Measurements from ENCODE around the gene CFAP299. TPM values are rescaled to one million over a fixed set of nuclear protein-coding genes. Genes with fewer than 3 reads are reported as not detected.

Gene CFAP299
- total and polyA plus RNA-seq, 9 of the 15 experiments (the other 6 are each of a cell fraction or from before 2014, with no cell fraction given): 0.09 to 3.0 (median 0.76) TPM

GRCh38 chr4:80335554-80336358 lies at the start of gene CFAP299 (continued):
- peak; percentile 55 for TF ChIP-seq E2F8 (IDR thresholded peaks at IDR 0.05; ENCODE audit: low read depth, partially characterized antibody)
- TF ChIP-seq FOXM1 (IDR thresholded peaks at IDR 0.05; ENCODE audit: low read depth): peak; percentile 70
- no peak for TF ChIP-seq FOXM1 (CRISPR knock-in tag; IDR thresholded peaks at IDR 0.05; ENCODE audit: low read depth)
- no peak for TF ChIP-seq ZC3H8 (IDR thresholded peaks at IDR 0.05)
- no peak for TF ChIP-seq ZNF143 (CRISPR knock-in tag; IDR thresholded peaks at IDR 0.05)
- TF ChIP-seq ZMIZ1 (IDR thresholded peaks at IDR 0.05; ENCODE audit: low read depth in 2 of 2, low read length in 2 of 2): no peak
- no peak for TF ChIP-seq BRF1 (IDR thresholded peaks at IDR 0.05; ENCODE audit: borderline replicate concordance, extremely low read depth, insufficient read length)
- TF ChIP-seq EP300 (IDR thresholded peaks at IDR 0.05; ENCODE audit: low read length): no peak
- TF ChIP-seq ZKSCAN3 (CRISPR knock-in tag; IDR thresholded peaks at IDR 0.05): no peak
- TF ChIP-seq ZNF778 (CRISPR knock-in tag; IDR thresholded peaks at IDR 0.05): no peak
- TF ChIP-seq ZNF518B (CRISPR knock-in tag; IDR thresholded peaks at IDR 0.05): no peak
- TF ChIP-seq ZNF655 (CRISPR knock-in tag; IDR thresholded peaks at IDR 0.05): no peak
- no peak for TF ChIP-seq ZNF408 (CRISPR knock-in tag; IDR thresholded peaks at IDR 0.05; ENCODE audit: low read depth)
- no peak for TF ChIP-seq ELF2 (CRISPR knock-in tag; IDR thresholded peaks at IDR 0.05)
- TF ChIP-seq CCNT2 (IDR thresholded peaks at IDR 0.05; ENCODE audit: borderline replicate concordance, extremely low read depth, insufficient read length, low read depth, low read length): peak; percentile 39
- TF ChIP-seq HCFC1 (IDR thresholded peaks at IDR 0.05; ENCODE audit: low read depth, low read length): peak; percentile 54; the same call in 1 of the 2 replicates
- no peak for TF ChIP-seq POLR2AphosphoS2 (IDR thresholded peaks at IDR 0.05; ENCODE audit: low read length)

All from K562 (cell line).